Measurements from ENCODE around the gene CTDSPL.
"Not testable (repeated sequence)": the region's sequence is repeated elsewhere in the genome, so short reads cannot be mapped to it uniquely, and the experiment has no call there.

CTDSPL gene, protein sequence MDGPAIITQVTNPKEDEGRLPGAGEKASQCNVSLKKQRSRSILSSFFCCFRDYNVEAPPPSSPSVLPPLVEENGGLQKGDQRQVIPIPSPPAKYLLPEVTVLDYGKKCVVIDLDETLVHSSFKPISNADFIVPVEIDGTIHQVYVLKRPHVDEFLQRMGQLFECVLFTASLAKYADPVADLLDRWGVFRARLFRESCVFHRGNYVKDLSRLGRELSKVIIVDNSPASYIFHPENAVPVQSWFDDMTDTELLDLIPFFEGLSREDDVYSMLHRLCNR

DNA sequence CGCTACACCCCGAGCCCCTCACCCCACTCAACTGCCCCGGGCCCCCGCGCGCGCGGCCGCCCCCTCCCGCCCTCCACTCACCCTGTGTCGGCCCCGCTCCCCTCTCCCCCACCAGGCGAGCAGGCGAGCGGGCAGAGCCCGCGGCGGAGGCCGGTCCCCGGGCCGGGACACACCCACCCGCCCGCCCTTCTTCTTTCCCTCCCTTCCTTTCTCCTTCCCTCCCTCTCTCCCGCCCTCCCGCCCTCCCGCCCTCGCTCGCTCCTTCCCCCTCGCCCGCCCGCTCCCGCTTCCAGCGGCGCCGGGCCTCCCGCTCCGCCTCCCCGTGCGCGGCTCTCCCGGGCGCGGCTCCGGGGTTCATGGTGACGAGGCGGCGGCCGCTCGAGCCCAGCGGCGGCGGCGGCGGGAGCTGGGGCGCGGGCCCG is at the start of gene CTDSPL:
CTDSPL (plus strand) TSS at position 261 of the 422 bp plus-strand sequence. CDS start 320 bp downstream, outside the sequence.
- in situ Hi-C loops (cut with MboI; ENCODE audit: low pct_unique_long_range_greater_than_20kb, low sequenced_read_pairs, unreplicated experiment) = no loop called here
- peak; percentile 47 for DNase-seq (ENCODE audit: low spot score)
- TF ChIP-seq, protein P1, sequence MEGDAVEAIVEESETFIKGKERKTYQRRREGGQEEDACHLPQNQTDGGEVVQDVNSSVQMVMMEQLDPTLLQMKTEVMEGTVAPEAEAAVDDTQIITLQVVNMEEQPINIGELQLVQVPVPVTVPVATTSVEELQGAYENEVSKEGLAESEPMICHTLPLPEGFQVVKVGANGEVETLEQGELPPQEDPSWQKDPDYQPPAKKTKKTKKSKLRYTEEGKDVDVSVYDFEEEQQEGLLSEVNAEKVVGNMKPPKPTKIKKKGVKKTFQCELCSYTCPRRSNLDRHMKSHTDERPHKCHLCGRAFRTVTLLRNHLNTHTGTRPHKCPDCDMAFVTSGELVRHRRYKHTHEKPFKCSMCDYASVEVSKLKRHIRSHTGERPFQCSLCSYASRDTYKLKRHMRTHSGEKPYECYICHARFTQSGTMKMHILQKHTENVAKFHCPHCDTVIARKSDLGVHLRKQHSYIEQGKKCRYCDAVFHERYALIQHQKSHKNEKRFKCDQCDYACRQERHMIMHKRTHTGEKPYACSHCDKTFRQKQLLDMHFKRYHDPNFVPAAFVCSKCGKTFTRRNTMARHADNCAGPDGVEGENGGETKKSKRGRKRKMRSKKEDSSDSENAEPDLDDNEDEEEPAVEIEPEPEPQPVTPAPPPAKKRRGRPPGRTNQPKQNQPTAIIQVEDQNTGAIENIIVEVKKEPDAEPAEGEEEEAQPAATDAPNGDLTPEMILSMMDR (IDR thresholded peaks at IDR 0.05; ENCODE audit: extremely low read depth, insufficient read depth, missing control alignments) = no peak

DNA sequence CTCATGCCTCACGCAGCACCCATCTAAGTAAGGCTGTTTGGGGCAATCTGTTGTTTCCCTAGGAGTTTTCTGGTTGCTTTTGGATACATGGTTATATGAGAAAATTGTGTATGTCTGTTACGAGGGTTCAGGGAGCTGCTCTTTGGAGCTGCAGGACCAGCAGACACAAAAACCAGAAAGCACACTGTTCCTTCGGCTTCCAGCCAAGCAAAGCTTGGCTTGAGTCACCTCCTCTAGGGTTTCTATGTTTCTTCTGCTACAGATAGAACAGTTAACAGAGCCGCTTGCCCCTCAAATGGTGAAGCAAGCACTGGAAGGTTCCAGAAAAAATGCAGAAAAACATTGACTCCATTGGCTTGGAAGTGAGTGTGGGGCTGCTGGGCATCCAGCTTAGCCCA is 49.2 kb upstream of the CTDSPL start:
- TF ChIP-seq, protein P1 (IDR thresholded peaks at IDR 0.05; ENCODE audit: extremely low read depth, insufficient read depth, missing control alignments) = no peak

DNA sequence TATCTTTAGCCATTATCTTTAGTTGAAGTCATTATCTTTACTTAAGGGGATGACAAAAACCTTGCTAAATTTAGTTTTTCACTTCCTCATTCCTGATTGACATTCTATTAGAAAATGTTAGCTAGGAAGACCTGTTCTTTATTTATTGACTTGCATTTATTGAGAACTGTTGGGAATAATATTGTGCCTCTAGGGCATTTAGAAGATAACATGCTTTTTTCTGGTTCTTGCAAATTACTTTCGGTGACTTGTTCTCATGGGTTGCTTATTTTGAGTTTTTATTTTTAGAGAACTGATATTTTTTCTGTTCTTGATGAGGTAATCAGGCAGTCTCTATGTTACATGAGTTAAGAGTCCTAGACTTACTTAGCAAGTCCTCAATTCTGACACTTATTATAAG is 48.3 kb upstream of the CTDSPL start:
- DNase-seq (ENCODE audit: low spot score) = peak; percentile 57
- in situ Hi-C loops (cut with MboI; ENCODE audit: low pct_unique_long_range_greater_than_20kb, low sequenced_read_pairs, unreplicated experiment) = no loop called here
- TF ChIP-seq, protein P1 (IDR thresholded peaks at IDR 0.05; ENCODE audit: extremely low read depth, insufficient read depth, missing control alignments) = no peak

More for the DNA sequence above, 49.2 kb upstream of the CTDSPL start:
- in situ Hi-C loops (cut with MboI; ENCODE audit: low pct_unique_long_range_greater_than_20kb, low sequenced_read_pairs, unreplicated experiment) = no loop called here
- no peak for DNase-seq (ENCODE audit: low spot score)

DNA sequence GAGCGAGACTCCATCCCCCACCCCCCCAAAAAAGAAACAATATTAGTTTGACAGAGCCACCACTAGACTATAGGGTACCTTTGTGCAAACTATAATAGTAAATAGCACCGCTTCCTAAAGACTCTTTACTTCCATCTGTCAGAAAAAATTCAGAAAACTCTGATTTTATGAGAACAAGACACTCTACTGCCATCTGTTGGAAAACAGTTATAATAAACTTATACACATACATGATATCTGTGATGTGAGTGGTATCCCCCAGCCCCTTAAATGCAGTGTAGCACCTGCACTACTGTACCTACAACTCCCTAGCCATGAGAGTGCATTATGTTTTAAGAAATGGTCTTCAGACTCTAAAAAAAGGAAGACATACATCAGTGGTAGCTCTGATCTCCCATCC is 47.1 kb upstream of the CTDSPL start:
- in situ Hi-C loops (cut with MboI; ENCODE audit: low pct_unique_long_range_greater_than_20kb, low sequenced_read_pairs, unreplicated experiment) = no loop called here
- peak; percentile 28 for DNase-seq (ENCODE audit: low spot score)
- TF ChIP-seq, protein P1 (IDR thresholded peaks at IDR 0.05; ENCODE audit: extremely low read depth, insufficient read depth, missing control alignments) = peak; percentile 42

DNA sequence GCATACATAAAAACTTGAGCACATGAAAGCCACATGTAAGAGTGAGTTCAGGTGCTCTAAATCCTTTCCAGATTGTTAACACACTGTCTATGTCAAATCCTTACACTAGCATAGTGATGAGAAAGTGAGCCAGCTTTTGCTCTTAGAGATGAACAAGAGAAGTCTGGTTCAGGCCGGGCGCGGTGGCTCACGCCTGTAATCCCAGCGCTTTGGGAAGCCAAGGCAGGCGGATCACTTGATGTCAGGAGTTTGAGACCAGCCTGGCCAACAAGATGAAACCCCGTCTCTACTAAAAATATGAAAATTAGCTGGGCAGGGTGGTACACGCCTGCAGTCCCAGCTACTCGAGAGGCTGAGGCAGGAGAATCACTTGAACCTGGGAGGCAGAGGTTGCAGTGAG is 46.5 kb upstream of the CTDSPL start:
- DNase-seq (ENCODE audit: low spot score); in situ Hi-C loops (cut with MboI; ENCODE audit: low pct_unique_long_range_greater_than_20kb, low sequenced_read_pairs, unreplicated experiment): not testable (repeated sequence)

DNA sequence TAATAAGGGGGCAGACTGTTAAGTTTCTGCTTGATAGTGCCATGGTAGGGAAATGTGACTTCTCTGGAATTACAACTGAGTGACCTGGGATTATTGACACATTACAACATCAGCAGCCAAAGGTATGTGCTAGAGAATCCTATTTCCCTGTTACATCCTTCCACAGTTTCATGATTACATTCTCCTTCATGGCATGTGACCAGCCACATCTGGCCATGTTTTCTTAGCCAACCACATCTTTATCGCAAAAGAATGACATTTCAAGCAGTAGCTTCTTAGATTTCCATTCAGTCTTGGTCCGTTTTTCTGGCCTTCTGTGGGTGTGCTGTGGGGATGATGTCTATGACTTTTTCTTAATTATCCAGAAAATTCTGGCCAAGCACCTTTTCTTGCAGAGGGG is 45.4 kb upstream of the CTDSPL start:
- in situ Hi-C loops (cut with MboI; ENCODE audit: low pct_unique_long_range_greater_than_20kb, low sequenced_read_pairs, unreplicated experiment) = no loop called here
- DNase-seq (ENCODE audit: low spot score) = no peak
- TF ChIP-seq, protein P1 (IDR thresholded peaks at IDR 0.05; ENCODE audit: extremely low read depth, insufficient read depth, missing control alignments) = no peak

DNA sequence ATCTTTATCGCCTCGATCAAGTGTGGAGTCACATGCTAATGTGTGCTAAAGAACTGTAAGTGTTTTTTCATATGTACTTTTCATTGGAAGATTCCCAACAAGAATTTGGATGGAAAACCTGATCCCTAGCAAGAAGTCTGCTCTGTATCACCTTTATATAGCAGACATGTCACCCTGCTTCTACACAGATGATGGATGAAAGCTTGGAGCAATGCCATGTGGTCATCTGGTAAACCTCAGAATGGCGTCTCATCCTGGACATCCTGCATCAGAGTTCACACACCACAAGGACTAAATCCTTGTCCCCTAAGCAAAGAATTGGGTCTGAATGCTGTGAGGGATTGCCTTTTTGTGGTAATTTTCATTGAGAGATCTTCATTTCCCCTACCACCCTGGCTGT is 42.1 kb upstream of the CTDSPL start:
- no peak for DNase-seq (ENCODE audit: low spot score)
- TF ChIP-seq, protein P1 (IDR thresholded peaks at IDR 0.05; ENCODE audit: extremely low read depth, insufficient read depth, missing control alignments) = no peak
- in situ Hi-C loops (cut with MboI; ENCODE audit: low pct_unique_long_range_greater_than_20kb, low sequenced_read_pairs, unreplicated experiment) = no loop called here

Measured in GM13977 (cell line).